Heart right ventricle (tissue), 16 donors: ENCODE measurements around the gene RNASEH2A. TPM values are rescaled to one million over a fixed set of nuclear protein-coding genes. Genes with fewer than 3 reads are reported as not detected.

Experiments
- ATAC-seq, 8 donors: fragments of 200-7000 bp; cut with Tn5 transposase; one replicate each; pipeline ENCODE4 v1.9.1; 2020; ENCODE audit warnings: mild to moderate bottlenecking in 8 of 8, moderate library complexity in 8 of 8, moderate number of reproducible peaks in 1 of 8
- DNase-seq, 2 donors: peaks; one replicate each; pipeline ENCODE4 v3.0.0-alpha.2; 2020
- H3K27ac ChIP-seq, 10 donors: fragments of 200-600 bp; sonication (generic) in 2 of 10; one replicate each; pipeline versions ENCODE4 v1.5.0 to v1.8.0; 2020 to 2022; ENCODE audit warnings: mild to moderate bottlenecking in 3 of 10
- H3K27me3 ChIP-seq, 7 donors: fragments of 200-600 bp; one replicate each; pipeline ENCODE4 v1.8.0; 2021 to 2022; ENCODE audit warnings: mild to moderate bottlenecking in 2 of 7
- H3K36me3 ChIP-seq, 9 donors: fragments of 200-600 bp; sonication (generic) in 1 of 9; one replicate each; pipeline versions ENCODE4 v1.5.0 to v1.8.0; 2020 to 2022; ENCODE audit warnings: mild to moderate bottlenecking in 2 of 9
- H3K4me1 ChIP-seq, 9 donors: fragments of 200-600 bp; sonication (generic) in 1 of 9; one replicate each; pipeline versions ENCODE4 v1.5.0 to v1.8.0; 2020 to 2022; ENCODE audit warnings: mild to moderate bottlenecking in 4 of 9
- H3K4me3 ChIP-seq, 10 donors: fragments of 200-600 bp; sonication (generic) in 2 of 10; one replicate each; pipeline versions ENCODE4 v1.5.0 to v1.8.0; 2020 to 2022; ENCODE audit warnings: mild to moderate bottlenecking in 7 of 10, moderate library complexity in 2 of 10
- H3K9me3 ChIP-seq, 11 donors: fragments of 200-600 bp in 10 of 11; sonication (generic) in 2 of 11; one replicate each; pipeline versions ENCODE4 v1.5.0 to v1.8.0; 2013 to 2022; ENCODE audit warnings: mild to moderate bottlenecking in 2 of 11, control low read depth in 1 of 11, moderate library complexity in 1 of 11
- CTCF ChIP-seq, 9 donors: fragments of 200-600 bp; sonication (generic) in 2 of 9; IDR thresholded peaks; one replicate each; pipeline versions ENCODE4 v1.5.0 to v1.8.0; 2021 to 2022; ENCODE audit warnings: antibody characterized with exemption in 9 of 9, mild to moderate bottlenecking in 5 of 9, moderate library complexity in 1 of 9
- WGBS, 2 donors: extraction: QIAGEN DNeasy Blood & Tissue Kit; methylation state at CpG; one replicate each; pipeline ENCODE4 v1.1.7; 2013; ENCODE audit warnings: inconsistent platforms in 1 of 2; 5-methylcytosine and 5-hydroxymethylcytosine counted together
- intact Hi-C, 10 donors: fragments of 100-400 bp; cut with DNase I; formaldehyde crosslinking; loops; one replicate each; pipeline versions ENCODE4 v1.11.1 to v1.14.2; 2022
- polyA plus RNA-seq, 2 donors: library from polyadenylated mRNA; stranded (reverse); fragments of 200-250 nt; gene quantifications; one replicate each; pipeline ENCODE4 v1.2.3, GENCODE V29; 2013
- total RNA-seq, 10 donors: library from RNA; stranded (reverse); fragmentation: NEBNext Ultra II Directional in 3 of 10; extraction: Animal tissue kit (Norgen Biotek cat#: 25700) in 3 of 10; gene quantifications; one replicate each; pipeline versions ENCODE4 v1.2.1 to v1.2.4, GENCODE V29; 2021 to 2023
- donor health status: Arrhythmogenic right ventricular cardiomyopathy.
- donor health status: ischemic (EF 13 %, LVEDD 7.1; RV severe dilation, severe dysfunction).
- donor health status: healthy with polysubstance abuse.
- donor health status: DM: no; HTN: yes; CAD: no.
- donor health status: DM: no; HTN: no; CAD: no.
- donor health status: ischemic (EF 25% LVEDD 6.9; RV normal size, moderate dysfunction).
- donor health status: ischemic (EF 25% LVEDD 5.7; RV mildly dilated, moderate dysfunction).
- donor health status: healthy.
- donor health status: DM: yes; HTN: yes; CAD: no.
- donor health status: Ischemic cardiomyopathy.
- donor health status: ischemic (EF 35%, LVEDD 5.7; RV mildly dilated, moderate dysfunction).
- donor health status: nonischemic (EF 11% LVEDD 7.7; RV severe dilation, severe dysfunction).
- donor health status: DM: yes; HTN: yes; CAD: no.
- donor health status: PGD.
- donor health status: ischemic (EF 29% LVEDD 5.4; RV normal size, mild dysfunction).
- donor health status: nonischemic (EF 23%, LVEDD 6.1; RV moderate dilation, normal function).

Gene RNASEH2A
- total and polyA plus RNA-seq, 12 donors, result 1.9 to 6.9 (median 4.1) TPM

- Histone ChIP-seq H3K27ac (no peak within 1 kb of the TSS), H3K9me3 (no peaks in the 10 kb centered on the region), H3K36me3 (no peaks in the 10 kb centered on the region), H3K27me3 (peaks cover 36 to 100% (median 96%) of the 10 kb centered on the region in 7 donors), H3K4me1 (peaks cover 4 to 35% (median 17%) of the 10 kb centered on the region in 9 donors), H3K4me3 (peak within 1 kb of the TSS in 9 of 10 donors; percentile 29 to 53 (median 43))
- no peak for DNase-seq
- no peak for ATAC-seq
- TF ChIP-seq CTCF (IDR thresholded peaks at IDR 0.05), result no peak
- 4 to 6% methylated on average over 20 of the region's 20 CpGs for WGBS, 2 donors
- intact Hi-C loops, result no loop called here
Observed at GRCh38 chr19:12834566-12834943, 28.2 kb downstream of the RNASEH2A start, which contains the start of gene RTBDN. Gene RTBDN, minus strand, starts transcription at chr19:12834579. Its CDS starts 4,600 bp downstream, at chr19:12829979.

GRCh38 chr19:12834976-12835757 lies 28.8 kb downstream of the RNASEH2A start:
- Histone ChIP-seq H3K4me1 (peaks cover 4 to 35% (median 17%) of the 10 kb centered on the region in 9 donors), H3K36me3 (no peaks in the 10 kb centered on the region), H3K27me3 (peaks cover 36 to 100% (median 96%) of the 10 kb centered on the region in 7 donors), H3K9me3 (no peaks in the 10 kb centered on the region), H3K27ac (no peak overlapping the region), H3K4me3 (no peak overlapping the region)
- DNase-seq, result peak in 1 of 2 donors; percentile 19
- intact Hi-C loops, result no loop called here
- no peak for ATAC-seq
- TF ChIP-seq CTCF (IDR thresholded peaks at IDR 0.05), result no peak
- 5 to 7% methylated on average over 39 of the region's 39 CpGs for WGBS, 2 donors

- Histone ChIP-seq H3K27me3 (peaks cover 39 to 100% (median 99%) of the 10 kb centered on the region in 7 donors), H3K9me3 (no peaks in the 10 kb centered on the region), H3K36me3 (no peaks in the 10 kb centered on the region), H3K4me1 (peaks cover 4 to 45% (median 23%) of the 10 kb centered on the region in 9 donors), H3K27ac (no peak overlapping the region), H3K4me3 (no peak overlapping the region)
- intact Hi-C loops, result no loop called here
- no peak for TF ChIP-seq CTCF (IDR thresholded peaks at IDR 0.05)
- 4 to 7% methylated on average over 6 of the region's 6 CpGs for WGBS, 2 donors
- DNase-seq, result no peak
- no peak for ATAC-seq
Observed at GRCh38 chr19:12836529-12836863, 30.1 kb downstream of the RNASEH2A start.

- 82 to 90% methylated on average over 4 of the region's 4 CpGs for WGBS, 2 donors
- no peaks in the 10 kb centered on the region for H3K36me3 ChIP-seq
- TF ChIP-seq CTCF (IDR thresholded peaks at IDR 0.05), result no peak
- ATAC-seq (no peak), DNase-seq (no peak)
- H3K27ac ChIP-seq, result no peak overlapping the region
- no peak overlapping the region for H3K4me3 ChIP-seq
- no peaks in the 10 kb centered on the region for H3K9me3 ChIP-seq
- peaks cover 36 to 100% (median 99%) of the 10 kb centered on the region in 7 donors for H3K27me3 ChIP-seq
- intact Hi-C loops, result no loop called here
- peaks cover 4 to 46% (median 23%) of the 10 kb centered on the region in 9 donors for H3K4me1 ChIP-seq
Observed at GRCh38 chr19:12837225-12837624, 30.8 kb downstream of the RNASEH2A start.
